MM.1S (cell line): Measurements from ENCODE around the gene ZNF367.

ENCODE experiments used
- EZH2 ChIP-seq: fragments of 300-600 bp; sonication (generic); optimal IDR thresholded peaks from 2 replicates; pipeline ENCODE3; 2017; ENCODE audit warnings: low read depth, mild to moderate bottlenecking, antibody characterized with exemption, low read length, mixed read lengths
- EZH2phosphoT487 ChIP-seq: fragments of 300-600 bp; sonication (generic); IDR thresholded peaks from 2 replicates; pipeline ENCODE4 v1.6.1; 2018; ENCODE audit warnings: antibody characterized with exemption, low read length
- TF ChIP-seq, protein P1 (sequence below): fragments of 300-600 bp; sonication (generic); IDR thresholded peaks from 2 replicates; pipeline ENCODE4 v1.5.1; 2016; ENCODE audit warnings: antibody characterized with exemption, low read length, mixed read lengths

GRCh38 chr9:96408409-96409280, 9.5 kb downstream of the ZNF367 start:
- TF ChIP-seq, protein P1, sequence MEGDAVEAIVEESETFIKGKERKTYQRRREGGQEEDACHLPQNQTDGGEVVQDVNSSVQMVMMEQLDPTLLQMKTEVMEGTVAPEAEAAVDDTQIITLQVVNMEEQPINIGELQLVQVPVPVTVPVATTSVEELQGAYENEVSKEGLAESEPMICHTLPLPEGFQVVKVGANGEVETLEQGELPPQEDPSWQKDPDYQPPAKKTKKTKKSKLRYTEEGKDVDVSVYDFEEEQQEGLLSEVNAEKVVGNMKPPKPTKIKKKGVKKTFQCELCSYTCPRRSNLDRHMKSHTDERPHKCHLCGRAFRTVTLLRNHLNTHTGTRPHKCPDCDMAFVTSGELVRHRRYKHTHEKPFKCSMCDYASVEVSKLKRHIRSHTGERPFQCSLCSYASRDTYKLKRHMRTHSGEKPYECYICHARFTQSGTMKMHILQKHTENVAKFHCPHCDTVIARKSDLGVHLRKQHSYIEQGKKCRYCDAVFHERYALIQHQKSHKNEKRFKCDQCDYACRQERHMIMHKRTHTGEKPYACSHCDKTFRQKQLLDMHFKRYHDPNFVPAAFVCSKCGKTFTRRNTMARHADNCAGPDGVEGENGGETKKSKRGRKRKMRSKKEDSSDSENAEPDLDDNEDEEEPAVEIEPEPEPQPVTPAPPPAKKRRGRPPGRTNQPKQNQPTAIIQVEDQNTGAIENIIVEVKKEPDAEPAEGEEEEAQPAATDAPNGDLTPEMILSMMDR: no peak
- no peak for TF ChIP-seq EZH2
- no peak for TF ChIP-seq EZH2phosphoT487
